Upper lobe of left lung (tissue), 4 donors: ENCODE results near the gene TNFRSF25.

Source experiments
- CTCF ChIP-seq, 6 experiments: fragments of 450-650 bp in 4 of 6; fragments of 200-600 bp in 2 of 6; sonication (generic) in 2 of 6; IDR thresholded peaks; one replicate each; pipeline ENCODE4 v1.5.1; 2016 to 2019; ENCODE audit warnings: antibody characterized with exemption in 6 of 6
- EP300 ChIP-seq, 4 donors: sonication (generic); formaldehyde crosslinking; IDR thresholded peaks; one replicate each; pipeline ENCODE4 v1.5.1; 2017; ENCODE audit warnings: antibody characterized with exemption in 4 of 4, control low read depth in 2 of 4
- POLR2A ChIP-seq, 4 donors: fragments of 450-650 bp; IDR thresholded peaks; one replicate each; pipeline ENCODE4 v1.5.1; 2016 to 2017; ENCODE audit warnings: antibody characterized with exemption in 4 of 4, mild to moderate bottlenecking in 2 of 4

GRCh38 chr1:6412896-6413295 is 53.1 kb downstream of the TNFRSF25 start:
- TF ChIP-seq CTCF (IDR thresholded peaks at IDR 0.05) (no peak), POLR2A (IDR thresholded peaks at IDR 0.05) (no peak), EP300 (IDR thresholded peaks at IDR 0.05) (no peak)
